Kidney (tissue), 14 donors: ENCODE measurements around the gene SLF1. TPM values are rescaled to one million over a fixed set of nuclear protein-coding genes. Genes with fewer than 3 reads are reported as not detected.

ENCODE experiments used
- DNase-seq, 5 donors: peaks; one replicate each; pipeline ENCODE4 v3.0.0-alpha.2; 2013 to 2020
- FAIRE-seq: peaks from 2 replicates; lab custom pipeline; 2012; peaks lifted over from hg19 to GRCh38; lab: Jason Lieb, UNC
- H3K27ac ChIP-seq, 2 donors: one replicate each; pipeline ENCODE4 v1.7.0; 2013; ENCODE audit warnings: low read depth in 2 of 2, low read length in 2 of 2, inconsistent platforms in 1 of 2
- H3K27me3 ChIP-seq: one replicate; pipeline ENCODE4 v1.7.1; 2013; ENCODE audit warnings: low read length, inconsistent platforms; ENCODE audit not compliant: control insufficient read depth, insufficient read depth
- H3K36me3 ChIP-seq, 3 donors: one replicate each; pipeline versions ENCODE4 v1.7.0 to v1.7.1; 2013; ENCODE audit warnings: low read length in 3 of 3, control low read depth in 1 of 3, inconsistent platforms in 1 of 3; ENCODE audit not compliant: insufficient read depth in 3 of 3, control insufficient read depth in 2 of 3
- H3K4me1 ChIP-seq, 3 donors: one replicate each; pipeline versions ENCODE4 v1.7.0 to v1.7.1; 2013; ENCODE audit warnings: low read length in 3 of 3, inconsistent platforms in 1 of 3, low read depth in 1 of 3; ENCODE audit not compliant: control insufficient read depth in 2 of 3, insufficient read depth in 2 of 3
- H3K4me3 ChIP-seq, 3 donors: one replicate each; pipeline versions ENCODE4 v1.7.0 to v1.8.1; 2013; ENCODE audit warnings: low read length in 3 of 3, control low read depth in 1 of 3, inconsistent platforms in 1 of 3
- H3K9ac ChIP-seq, 3 donors: one replicate each; pipeline versions ENCODE4 v1.7.0 to v1.7.1; 2013; ENCODE audit warnings: low read length in 3 of 3, control low read depth in 1 of 3, inconsistent platforms in 1 of 3
- H3K9me3 ChIP-seq, 3 donors: one replicate each; pipeline versions ENCODE4 v1.7.0 to v1.7.1; 2013; ENCODE audit warnings: low read length in 3 of 3, control low read depth in 1 of 3, inconsistent platforms in 1 of 3; ENCODE audit not compliant: control insufficient read depth in 2 of 3, insufficient read depth in 1 of 3
- CTCF ChIP-seq: IDR thresholded peaks from 3 replicates; pipeline ENCODE4 v1.5.1; 2012; ENCODE audit warnings: mild to moderate bottlenecking, moderate library complexity, borderline replicate concordance; ENCODE audit not compliant: insufficient read depth; ENCODE audit errors: extremely low read depth
- intact Hi-C: fragments of 100-400 bp; cut with DNase I; formaldehyde crosslinking; loops from one replicate; pipeline ENCODE4 v1.11.1; 2022
- polyA plus RNA-seq: library from polyadenylated mRNA; stranded (reverse); fragments of 350-450 nt; fragmentation: Illumina TruSeq; extraction: RNeasy Lipid Tissue Mini Kit (QIAGEN cat#74804); gene quantifications from one replicate; pipeline ENCODE4 v1.2.3, GENCODE V29; 2014; ENCODE audit warnings: low read depth, low replicate concordance; ENCODE audit not compliant: insufficient read depth
- total RNA-seq: library from RNA; stranded (reverse); fragmentation: NEBNext Ultra II Directional; extraction: Animal tissue kit (Norgen Biotek cat#: 25700); gene quantifications from one replicate; pipeline ENCODE4 v1.2.1, GENCODE V29; 2021
- donor health status: control.
- donor health status: control.
- donor health status: control.
- donor health status: control.
- donor health status: control.
- donor health status: DM: yes; HTN: yes; CAD: no.
- donor health status: Normal renal cell carcinoma (clear cell type).

SLF1 gene
- total and polyA plus RNA-seq, 2 donors from 2014 or later = 1.3 to 4.5 TPM

GRCh38 chr5:94700592-94700991 is 82.1 kb downstream of the SLF1 start:
- Histone ChIP-seq H3K36me3 (no peaks in the 10 kb centered on the region), H3K9ac (no peak overlapping the region), H3K4me1 (no peaks in the 10 kb centered on the region), H3K27ac (no peak overlapping the region), H3K27me3 (no peaks in the 10 kb centered on the region), H3K9me3 (no peaks in the 10 kb centered on the region), H3K4me3 (no peak overlapping the region)
- DNase-seq (no peak), FAIRE-seq (no peak)
- intact Hi-C loops = no loop called here
- TF ChIP-seq CTCF = no peak

GRCh38 chr5:94702729-94703128 is 84.3 kb downstream of the SLF1 start:
- FAIRE-seq (no peak), DNase-seq (no peak)
- no peak overlapping the region for H3K4me3 ChIP-seq
- H3K27ac ChIP-seq = no peak overlapping the region
- H3K9me3 ChIP-seq = no peaks in the 10 kb centered on the region
- no peaks in the 10 kb centered on the region for H3K36me3 ChIP-seq
- no peak overlapping the region for H3K9ac ChIP-seq
- intact Hi-C loops = no loop called here
- H3K27me3 ChIP-seq = no peaks in the 10 kb centered on the region
- TF ChIP-seq CTCF = no peak
- H3K4me1 ChIP-seq = no peaks in the 10 kb centered on the region

DNA sequence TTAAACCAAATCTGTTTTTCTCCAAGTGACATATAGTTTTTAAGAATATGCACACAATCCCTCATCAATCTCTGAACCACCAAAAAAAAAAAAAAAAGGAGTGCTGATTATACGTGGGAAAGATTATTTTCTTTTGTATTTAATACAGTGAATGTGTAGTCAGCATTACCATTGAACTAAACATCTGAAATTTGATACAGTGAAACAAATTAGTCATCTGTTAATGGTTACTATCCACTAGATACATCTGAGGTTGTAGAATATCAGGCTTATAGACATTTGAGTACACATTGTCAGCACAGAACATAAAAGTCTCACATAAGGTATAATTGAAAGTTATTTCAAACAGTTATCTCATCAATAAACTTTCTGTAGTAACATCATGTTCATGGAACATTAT is 87.0 kb downstream of the SLF1 start:
- no peak for FAIRE-seq
- Histone ChIP-seq H3K4me3 (no peak overlapping the region), H3K27ac (no peak overlapping the region), H3K4me1 (no peaks in the 10 kb centered on the region), H3K36me3 (no peaks in the 10 kb centered on the region), H3K9me3 (no peaks in the 10 kb centered on the region), H3K27me3 (no peaks in the 10 kb centered on the region), H3K9ac (no peak overlapping the region)
- no peak for TF ChIP-seq CTCF
- intact Hi-C loops = no loop called here
- no peak for DNase-seq

GRCh38 chr5:94707359-94707758 is 88.9 kb downstream of the SLF1 start:
- FAIRE-seq (no peak), DNase-seq (peak in 3 of 5 donors; percentile 44 to 83 (median 79))
- Histone ChIP-seq H3K27ac (no peak overlapping the region), H3K4me1 (no peaks in the 10 kb centered on the region), H3K36me3 (peaks cover 0 to 2% (median 0%) of the 10 kb centered on the region in 3 donors), H3K9me3 (no peaks in the 10 kb centered on the region), H3K9ac (no peak overlapping the region), H3K27me3 (no peaks in the 10 kb centered on the region), H3K4me3 (no peak overlapping the region)
- intact Hi-C loops = no loop called here
- no peak for TF ChIP-seq CTCF
